Liver (tissue), 10 donors: Measurements from ENCODE around the gene ZDHHC14. TPM values are rescaled to one million over a fixed set of nuclear protein-coding genes. Genes with fewer than 3 reads are reported as not detected.

Source experiments
- DNase-seq: peaks from one replicate; pipeline ENCODE4 v3.0.0-alpha.2; 2017; ENCODE audit warnings: low spot score
- H3K27ac ChIP-seq, 2 donors: one replicate each; pipeline ENCODE4 v1.7.0; 2013; ENCODE audit warnings: inconsistent platforms in 2 of 2, low read length in 2 of 2, control low read depth in 1 of 2, low read depth in 1 of 2, mild to moderate bottlenecking in 1 of 2
- H3K27me3 ChIP-seq, 4 donors: one replicate each; pipeline versions ENCODE4 v1.6.1 to v1.7.0; 2013; ENCODE audit warnings: low read length in 3 of 4, inconsistent platforms in 1 of 4, mild to moderate bottlenecking in 1 of 4, moderate library complexity in 1 of 4; ENCODE audit not compliant: control insufficient read depth in 4 of 4, insufficient read depth in 4 of 4
- H3K36me3 ChIP-seq, 4 donors: one replicate each; pipeline versions ENCODE4 v1.6.1 to v1.7.0; 2013; ENCODE audit warnings: low read length in 3 of 4, mild to moderate bottlenecking in 3 of 4, low read depth in 1 of 4, moderate library complexity in 1 of 4; ENCODE audit not compliant: control insufficient read depth in 4 of 4, insufficient read depth in 3 of 4
- H3K4me1 ChIP-seq, 4 donors: one replicate each; pipeline versions ENCODE4 v1.6.1 to v1.7.0; 2013; ENCODE audit warnings: low read length in 3 of 4, mild to moderate bottlenecking in 3 of 4, moderate library complexity in 1 of 4; ENCODE audit not compliant: control insufficient read depth in 4 of 4, insufficient read depth in 4 of 4
- H3K4me3 ChIP-seq, 3 donors: one replicate each; pipeline versions ENCODE4 v1.6.1 to v1.7.0; 2013; ENCODE audit warnings: low read length in 3 of 3, control low read depth in 1 of 3, low read depth in 1 of 3, mild to moderate bottlenecking in 1 of 3
- H3K9ac ChIP-seq, 2 donors: one replicate each; pipeline ENCODE4 v1.7.0; 2013; ENCODE audit warnings: low read length in 2 of 2, mild to moderate bottlenecking in 2 of 2, moderate library complexity in 2 of 2, control low read depth in 1 of 2, low read depth in 1 of 2
- H3K9me3 ChIP-seq, 4 donors: one replicate each; pipeline versions ENCODE4 v1.6.1 to v1.7.0; 2013; ENCODE audit warnings: low read length in 3 of 4; ENCODE audit not compliant: control insufficient read depth in 4 of 4
- ATF3 ChIP-seq: IDR thresholded peaks from 2 replicates; pipeline ENCODE4 v1.6.1; 2016; ENCODE audit warnings: antibody characterized with exemption
- EGR1 ChIP-seq, 2 donors: IDR thresholded peaks; 2 replicates each; pipeline ENCODE4 v1.6.1; 2016 to 2018; ENCODE audit warnings: antibody characterized with exemption in 2 of 2, low read depth in 2 of 2
- FOXA1 ChIP-seq: IDR thresholded peaks from 2 replicates; pipeline ENCODE4 v1.6.1; 2016; ENCODE audit warnings: antibody characterized with exemption
- FOXA2 ChIP-seq: IDR thresholded peaks from 2 replicates; pipeline ENCODE4 v1.6.1; 2016; ENCODE audit warnings: antibody characterized with exemption
- GABPA ChIP-seq, 2 donors: IDR thresholded peaks in 1 of 2; conservative IDR thresholded peaks in 1 of 2; 2 replicates each; pipeline ENCODE4 v1.6.1; 2016; ENCODE audit warnings: antibody characterized with exemption in 2 of 2, mild to moderate bottlenecking in 1 of 2, moderate library complexity in 1 of 2
- HNF4A ChIP-seq, 2 donors: conservative IDR thresholded peaks; 2 replicates each; pipeline ENCODE4 v1.6.1; 2016; ENCODE audit warnings: antibody characterized with exemption in 2 of 2, mild to moderate bottlenecking in 2 of 2
- HNF4G ChIP-seq: IDR thresholded peaks from 2 replicates; pipeline ENCODE4 v1.6.1; 2016; ENCODE audit warnings: antibody characterized with exemption
- JUND ChIP-seq, 2 donors: IDR thresholded peaks; 2 replicates each; pipeline ENCODE4 v1.6.1; 2016; ENCODE audit warnings: antibody characterized with exemption in 2 of 2
- NR2F2 ChIP-seq: IDR thresholded peaks from 2 replicates; pipeline ENCODE4 v1.6.1; 2016; ENCODE audit warnings: antibody characterized with exemption
- RAD21 ChIP-seq, 2 donors: IDR thresholded peaks; 2 replicates each; pipeline ENCODE4 v1.6.1; 2016; ENCODE audit warnings: antibody characterized with exemption in 2 of 2, mild to moderate bottlenecking in 2 of 2
- REST ChIP-seq: IDR thresholded peaks from 2 replicates; pipeline ENCODE4 v1.6.1; 2016; ENCODE audit warnings: antibody characterized with exemption, mild to moderate bottlenecking
- RXRA ChIP-seq, 2 donors: IDR thresholded peaks; 2 replicates each; pipeline ENCODE4 v1.6.1; 2017 to 2018; ENCODE audit warnings: antibody characterized with exemption in 2 of 2, mild to moderate bottlenecking in 1 of 2
- SP1 ChIP-seq: IDR thresholded peaks from 2 replicates; pipeline ENCODE4 v1.6.1; 2018; ENCODE audit warnings: antibody characterized with exemption, mild to moderate bottlenecking
- TAF1 ChIP-seq: conservative IDR thresholded peaks from 2 replicates; pipeline ENCODE4 v1.6.1; 2016; ENCODE audit warnings: antibody characterized with exemption, mild to moderate bottlenecking
- YY1 ChIP-seq: IDR thresholded peaks from 2 replicates; pipeline ENCODE4 v1.6.1; 2016; ENCODE audit warnings: antibody characterized with exemption, mild to moderate bottlenecking
- WGBS: extraction: QIAGEN DNeasy Blood & Tissue Kit; methylation state at CpG from one replicate; pipeline ENCODE4 v1.1.7; 2013; 5-methylcytosine and 5-hydroxymethylcytosine counted together
- polyA plus RNA-seq, 2 donors: library from polyadenylated mRNA; stranded (reverse) in 1 of 2; unstranded in 1 of 2; fragments of 200-250 nt in 1 of 2; fragments of >200 nt in 1 of 2; fragmentation: Nextera tagmentation in 1 of 2; extraction: Ambion mirVana in 1 of 2; gene quantifications; one replicate each; pipeline versions ENCODE4 v1.2.1 to v1.2.3, GENCODE V29; 2013 to 2015
- small RNA-seq: library from RNA; depleted of rRNA; stranded (forward); fragments of <200 nt; gene quantifications from one replicate; pipeline ENCODE3, GENCODE V24; 2014
- total RNA-seq, 2 donors: library from RNA; depleted of rRNA; stranded (reverse); fragments of >200 nt; gene quantifications; one replicate each; pipeline ENCODE4 v1.2.3, GENCODE V29; 2014
- TF ChIP-seq, protein P1 (sequence below): IDR thresholded peaks from 2 replicates; pipeline ENCODE4 v1.6.1; 2016; ENCODE audit warnings: antibody characterized with exemption
- TF ChIP-seq, protein P2 (sequence below): IDR thresholded peaks from 2 replicates; pipeline ENCODE4 v1.6.1; 2016; ENCODE audit warnings: antibody characterized with exemption
- donor health status: healthy.
- donor health status: healthy.
- donor health status: healthy.
- donor health status: healthy.
- donor health status: healthy.

The ZDHHC14 gene
- total and polyA plus RNA-seq, 4 donors = 4.4 to 11.7 (median 8.4) TPM

- Histone ChIP-seq H3K27me3 (no peaks in the 10 kb centered on the region), H3K4me1 (no peaks in the 10 kb centered on the region), H3K36me3 (no peaks in the 10 kb centered on the region), H3K4me3 (no peak overlapping the region), H3K9me3 (no peaks in the 10 kb centered on the region), H3K9ac (no peak overlapping the region), H3K27ac (no peak overlapping the region)
- DNase-seq = no peak
- TF ChIP-seq, protein P1, sequence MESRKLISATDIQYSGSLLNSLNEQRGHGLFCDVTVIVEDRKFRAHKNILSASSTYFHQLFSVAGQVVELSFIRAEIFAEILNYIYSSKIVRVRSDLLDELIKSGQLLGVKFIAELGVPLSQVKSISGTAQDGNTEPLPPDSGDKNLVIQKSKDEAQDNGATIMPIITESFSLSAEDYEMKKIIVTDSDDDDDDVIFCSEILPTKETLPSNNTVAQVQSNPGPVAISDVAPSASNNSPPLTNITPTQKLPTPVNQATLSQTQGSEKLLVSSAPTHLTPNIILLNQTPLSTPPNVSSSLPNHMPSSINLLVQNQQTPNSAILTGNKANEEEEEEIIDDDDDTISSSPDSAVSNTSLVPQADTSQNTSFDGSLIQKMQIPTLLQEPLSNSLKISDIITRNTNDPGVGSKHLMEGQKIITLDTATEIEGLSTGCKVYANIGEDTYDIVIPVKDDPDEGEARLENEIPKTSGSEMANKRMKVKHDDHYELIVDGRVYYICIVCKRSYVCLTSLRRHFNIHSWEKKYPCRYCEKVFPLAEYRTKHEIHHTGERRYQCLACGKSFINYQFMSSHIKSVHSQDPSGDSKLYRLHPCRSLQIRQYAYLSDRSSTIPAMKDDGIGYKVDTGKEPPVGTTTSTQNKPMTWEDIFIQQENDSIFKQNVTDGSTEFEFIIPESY = no peak
- peak; percentile 33 to 40 for TF ChIP-seq RXRA (IDR thresholded peaks at IDR 0.05)
- no peak for TF ChIP-seq ATF3
- TF ChIP-seq TAF1 = no peak
- TF ChIP-seq GABPA (IDR thresholded peaks at IDR 0.05 in 1 of 2, conservative IDR thresholded peaks at IDR 0.05 in 1 of 2) = no peak
- TF ChIP-seq HNF4G = no peak
- peak; percentile 99 for TF ChIP-seq NR2F2
- TF ChIP-seq, protein P2, sequence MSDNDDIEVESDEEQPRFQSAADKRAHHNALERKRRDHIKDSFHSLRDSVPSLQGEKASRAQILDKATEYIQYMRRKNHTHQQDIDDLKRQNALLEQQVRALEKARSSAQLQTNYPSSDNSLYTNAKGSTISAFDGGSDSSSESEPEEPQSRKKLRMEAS = no peak
- TF ChIP-seq YY1 = no peak
- no peak for TF ChIP-seq EGR1 (IDR thresholded peaks at IDR 0.05; ENCODE audit: low read depth in 2 of 2)
- peak; percentile 26 for TF ChIP-seq SP1
- no peak for TF ChIP-seq HNF4A (conservative IDR thresholded peaks at IDR 0.05)
- no peak for TF ChIP-seq JUND (IDR thresholded peaks at IDR 0.05)
- no peak for TF ChIP-seq FOXA1
- TF ChIP-seq RAD21 (IDR thresholded peaks at IDR 0.05) = peak; percentile 15 to 38
- TF ChIP-seq FOXA2 = no peak
- no peak for TF ChIP-seq REST
- WGBS = 69% methylated on average over 7 of the region's 7 CpGs
These were observed 346.1 kb downstream of the ZDHHC14 start for GRCh38 chr6:157726892-157727628.

Small RNA genes within 50 kb of the gene (small RNA-seq; reads per million reads assigned to genes)
- gene MIR3692 = not detected

Other genes starting within 250 kb of the ZDHHC14 start
- gene TMEM242, start 57.7 kb upstream of the ZDHHC14 start, total RNA-seq = 1 to 10 TPM; 6.0 to 6.2 TPM
- gene TMEM242, start 57.7 kb upstream of the ZDHHC14 start, polyA plus RNA-seq = 10 to 100 TPM in 1 of 2 donors, 1 to 10 TPM in 1; 3.7 to 10.2 TPM